Duodenal mucosa (tissue), 2 donors: ENCODE data around the gene ORM2.
"Not testable (repeated sequence)": the region's sequence is repeated elsewhere in the genome, so short reads cannot be mapped to it uniquely, and the experiment has no call there.

Experiments used
- H3K27ac ChIP-seq: one replicate; pipeline ENCODE4 v1.7.0; 2013; ENCODE audit warnings: low read depth, low read length
- H3K27me3 ChIP-seq, 2 donors: one replicate each; pipeline ENCODE4 v1.7.0; 2013; ENCODE audit warnings: low read length in 2 of 2, control low read depth in 1 of 2; ENCODE audit not compliant: insufficient read depth in 2 of 2, control insufficient read depth in 1 of 2
- H3K36me3 ChIP-seq, 2 donors: one replicate each; pipeline ENCODE4 v1.7.0; 2013; ENCODE audit warnings: low read length in 2 of 2, control low read depth in 1 of 2; ENCODE audit not compliant: insufficient read depth in 2 of 2, control insufficient read depth in 1 of 2
- H3K4me1 ChIP-seq, 2 donors: one replicate each; pipeline ENCODE4 v1.7.0; 2013; ENCODE audit warnings: low read length in 2 of 2, control low read depth in 1 of 2; ENCODE audit not compliant: insufficient read depth in 2 of 2, control insufficient read depth in 1 of 2
- H3K4me3 ChIP-seq, 2 donors: one replicate each; pipeline ENCODE4 v1.7.0; 2013; ENCODE audit warnings: low read length in 2 of 2, low read depth in 1 of 2
- H3K9ac ChIP-seq, 2 donors: one replicate each; pipeline ENCODE4 v1.7.0; 2013; ENCODE audit warnings: low read length in 2 of 2, low read depth in 1 of 2
- H3K9me3 ChIP-seq, 2 donors: one replicate each; pipeline ENCODE4 v1.7.0; 2013; ENCODE audit warnings: low read length in 2 of 2, control low read depth in 1 of 2; ENCODE audit not compliant: control insufficient read depth in 1 of 2

The ORM2 gene

DNA sequence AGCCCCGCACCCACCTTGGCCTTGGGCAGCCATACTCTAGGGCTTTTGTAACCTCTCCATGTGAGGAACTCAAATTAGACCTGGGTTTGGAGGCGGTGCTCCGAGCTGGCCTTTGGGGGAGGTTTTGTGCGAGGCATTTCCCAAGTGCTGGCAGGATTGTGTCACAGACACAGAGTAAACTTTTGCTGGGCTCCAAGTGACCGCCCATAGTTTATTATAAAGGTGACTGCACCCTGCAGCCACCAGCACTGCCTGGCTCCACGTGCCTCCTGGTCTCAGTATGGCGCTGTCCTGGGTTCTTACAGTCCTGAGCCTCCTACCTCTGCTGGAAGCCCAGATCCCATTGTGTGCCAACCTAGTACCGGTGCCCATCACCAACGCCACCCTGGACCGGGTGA is at the start of gene ORM2:
TSS of gene ORM2 (plus strand) at position 245 of the 398 bp plus-strand sequence. CDS start at position 281, 36 bp downstream.
- not testable (repeated sequence) for H3K9me3 ChIP-seq, H3K9ac ChIP-seq, H3K27ac ChIP-seq, H3K4me3 ChIP-seq, H3K36me3 ChIP-seq, H3K27me3 ChIP-seq, H3K4me1 ChIP-seq

DNA sequence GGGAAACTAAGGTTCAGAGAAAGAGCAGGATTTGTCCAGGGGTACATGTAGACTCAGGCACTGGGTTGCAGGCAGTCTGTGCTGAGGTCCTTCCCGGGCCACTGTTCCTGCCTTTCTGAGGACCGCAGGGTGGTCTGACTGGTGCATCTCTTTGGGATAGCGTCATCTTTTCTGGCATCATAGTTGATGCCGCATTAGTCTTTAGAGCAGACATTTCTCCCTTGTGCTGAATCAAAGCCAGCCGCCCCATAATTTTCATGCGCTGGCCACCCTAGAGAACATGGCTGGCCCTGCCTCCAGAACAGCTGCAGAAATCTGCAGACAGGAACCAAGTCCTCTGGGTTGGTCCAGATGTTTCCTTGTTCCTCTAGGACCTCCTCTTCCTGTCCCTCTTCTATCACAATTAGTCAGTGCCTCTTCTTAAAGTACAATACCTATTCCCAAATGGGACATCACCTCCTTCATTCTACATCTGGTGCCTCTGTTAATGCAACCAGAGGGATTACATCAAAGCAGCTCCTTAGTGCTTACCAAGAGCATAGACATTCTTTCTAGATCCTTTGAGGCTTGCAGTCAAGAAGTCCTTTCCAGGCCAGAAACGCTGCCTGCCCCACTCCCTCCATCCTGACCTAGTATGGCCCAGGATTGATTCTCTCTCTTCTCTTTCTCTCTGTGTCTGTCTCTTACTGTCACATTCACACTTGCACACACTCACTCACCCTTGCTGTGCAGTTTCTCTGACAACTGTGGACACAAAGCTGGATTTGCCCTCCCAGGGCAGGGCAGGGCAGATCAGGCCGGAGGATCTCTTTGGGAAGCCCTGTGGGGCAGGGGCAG is 48.8 kb upstream of the ORM2 start:
- H3K36me3 ChIP-seq: no peaks in the 10 kb centered on the region
- H3K9me3 ChIP-seq: no peaks in the 10 kb centered on the region
- H3K27ac ChIP-seq: no peak overlapping the region
- H3K27me3 ChIP-seq: no peaks in the 10 kb centered on the region
- no peak overlapping the region for H3K4me3 ChIP-seq
- H3K9ac ChIP-seq: no peak overlapping the region
- H3K4me1 ChIP-seq: peaks cover 10 to 12% of the 10 kb centered on the region in 2 donors

DNA sequence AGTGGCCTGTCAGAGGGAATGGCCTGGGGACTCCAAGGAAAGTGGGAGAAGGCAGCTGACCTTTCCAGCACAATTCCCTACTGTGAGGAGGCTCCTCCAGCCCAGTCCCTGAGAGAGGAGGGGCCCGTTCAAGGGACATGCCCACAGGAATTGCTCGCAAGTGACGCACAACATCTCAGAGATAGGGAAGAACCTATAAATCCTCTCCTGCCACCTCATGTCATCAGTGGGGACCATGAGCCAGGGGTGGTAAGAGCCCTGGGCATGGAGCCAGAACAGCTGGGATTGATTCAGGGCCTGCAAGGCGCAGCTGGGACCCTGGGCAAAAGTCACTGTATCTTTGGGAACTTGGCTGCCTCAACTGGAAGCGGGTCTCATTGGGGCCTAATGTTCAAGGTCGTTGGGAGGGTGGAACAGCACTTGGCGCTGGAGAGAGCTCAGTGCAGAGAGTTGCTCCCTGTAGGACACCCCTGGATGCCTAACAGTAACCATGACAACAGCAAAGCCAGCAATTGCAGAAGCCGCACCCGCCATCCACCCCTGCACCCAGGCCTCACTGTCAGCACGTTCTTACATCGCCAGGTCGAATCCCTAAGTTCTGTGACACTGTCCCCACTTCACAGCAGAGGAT is 48.1 kb upstream of the ORM2 start:
- H3K36me3 ChIP-seq: no peaks in the 10 kb centered on the region
- no peak overlapping the region for H3K4me3 ChIP-seq
- H3K4me1 ChIP-seq: peaks cover 10 to 12% of the 10 kb centered on the region in 2 donors
- no peaks in the 10 kb centered on the region for H3K27me3 ChIP-seq
- no peak overlapping the region for H3K9ac ChIP-seq
- no peak overlapping the region for H3K27ac ChIP-seq
- no peaks in the 10 kb centered on the region for H3K9me3 ChIP-seq

DNA sequence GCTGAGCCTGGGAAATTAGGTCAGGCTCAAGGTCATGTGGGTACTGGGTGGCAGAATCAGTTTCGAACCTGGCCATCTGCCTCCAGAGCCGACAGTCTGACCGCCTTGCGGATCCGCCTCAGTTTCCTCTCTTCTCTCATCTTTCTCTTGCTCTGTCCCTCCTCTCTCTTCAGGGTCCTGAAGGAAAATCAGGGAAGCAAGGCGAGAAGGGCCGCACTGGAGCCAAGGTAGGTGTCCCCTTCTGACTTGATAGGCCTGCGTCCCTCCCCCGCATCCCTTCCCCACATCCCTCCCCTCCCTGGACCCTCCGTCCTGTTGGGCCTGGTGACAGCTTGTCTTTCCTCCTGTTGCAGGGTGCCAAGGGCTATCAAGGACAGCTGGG is 47.6 kb upstream of the ORM2 start:
- peaks cover 10 to 12% of the 10 kb centered on the region in 2 donors for H3K4me1 ChIP-seq
- no peaks in the 10 kb centered on the region for H3K36me3 ChIP-seq
- no peak overlapping the region for H3K4me3 ChIP-seq
- H3K27me3 ChIP-seq: no peaks in the 10 kb centered on the region
- H3K27ac ChIP-seq: no peak overlapping the region
- H3K9me3 ChIP-seq: no peaks in the 10 kb centered on the region
- H3K9ac ChIP-seq: no peak overlapping the region

- H3K4me1 ChIP-seq: peaks cover 10 to 12% of the 10 kb centered on the region in 2 donors
- H3K4me3 ChIP-seq: no peak overlapping the region
- no peak overlapping the region for H3K9ac ChIP-seq
- no peak overlapping the region for H3K27ac ChIP-seq
- no peaks in the 10 kb centered on the region for H3K27me3 ChIP-seq
- H3K36me3 ChIP-seq: no peaks in the 10 kb centered on the region
- H3K9me3 ChIP-seq: no peaks in the 10 kb centered on the region
These were observed 47.2 kb upstream of the ORM2 start for GRCh38 chr9:114282507-114282906.

- Histone ChIP-seq H3K27ac (no peak overlapping the region), H3K4me3 (no peak overlapping the region), H3K27me3 (no peaks in the 10 kb centered on the region), H3K9ac (no peak overlapping the region), H3K4me1 (peaks cover 10 to 12% of the 10 kb centered on the region in 2 donors), H3K9me3 (no peaks in the 10 kb centered on the region), H3K36me3 (no peaks in the 10 kb centered on the region)
These were observed 46.7 kb upstream of the ORM2 start for GRCh38 chr9:114282926-114283325.

GRCh38 chr9:114283551-114284111 is 46.0 kb upstream of the ORM2 start:
- Histone ChIP-seq H3K9me3 (no peaks in the 10 kb centered on the region), H3K4me3 (no peak overlapping the region), H3K27ac (no peak overlapping the region), H3K9ac (no peak overlapping the region), H3K27me3 (no peaks in the 10 kb centered on the region), H3K4me1 (peaks cover 10 to 12% of the 10 kb centered on the region in 2 donors), H3K36me3 (no peaks in the 10 kb centered on the region)

- Histone ChIP-seq H3K4me3 (no peak overlapping the region), H3K27me3 (no peaks in the 10 kb centered on the region), H3K4me1 (peaks cover 10 to 12% of the 10 kb centered on the region in 2 donors), H3K9me3 (no peaks in the 10 kb centered on the region), H3K9ac (no peak overlapping the region), H3K27ac (no peak overlapping the region), H3K36me3 (no peaks in the 10 kb centered on the region)
These were observed 45.2 kb upstream of the ORM2 start for GRCh38 chr9:114284316-114285060.

- Histone ChIP-seq H3K36me3 (no peaks in the 10 kb centered on the region), H3K4me3 (no peak overlapping the region), H3K27me3 (no peaks in the 10 kb centered on the region), H3K9me3 (no peaks in the 10 kb centered on the region), H3K9ac (no peak overlapping the region), H3K4me1 (peaks cover 10 to 12% of the 10 kb centered on the region in 2 donors), H3K27ac (no peak overlapping the region)
These were observed 44.4 kb upstream of the ORM2 start for GRCh38 chr9:114285166-114285867.
